GM21717 (cell line): ENCODE results near the gene DNAAF5.
"Not testable (repeated sequence)": the region's sequence is repeated elsewhere in the genome, so short reads cannot be mapped to it uniquely, and the experiment has no call there.

Experiments
- ATAC-seq: cut with Tn5 transposase; IDR thresholded peaks from one replicate; pipeline ENCODE4 v1.9.1; 2021; ENCODE audit warnings: mild to moderate bottlenecking, moderate library complexity; ENCODE audit not compliant: unreplicated experiment

The DNAAF5 gene

DNA sequence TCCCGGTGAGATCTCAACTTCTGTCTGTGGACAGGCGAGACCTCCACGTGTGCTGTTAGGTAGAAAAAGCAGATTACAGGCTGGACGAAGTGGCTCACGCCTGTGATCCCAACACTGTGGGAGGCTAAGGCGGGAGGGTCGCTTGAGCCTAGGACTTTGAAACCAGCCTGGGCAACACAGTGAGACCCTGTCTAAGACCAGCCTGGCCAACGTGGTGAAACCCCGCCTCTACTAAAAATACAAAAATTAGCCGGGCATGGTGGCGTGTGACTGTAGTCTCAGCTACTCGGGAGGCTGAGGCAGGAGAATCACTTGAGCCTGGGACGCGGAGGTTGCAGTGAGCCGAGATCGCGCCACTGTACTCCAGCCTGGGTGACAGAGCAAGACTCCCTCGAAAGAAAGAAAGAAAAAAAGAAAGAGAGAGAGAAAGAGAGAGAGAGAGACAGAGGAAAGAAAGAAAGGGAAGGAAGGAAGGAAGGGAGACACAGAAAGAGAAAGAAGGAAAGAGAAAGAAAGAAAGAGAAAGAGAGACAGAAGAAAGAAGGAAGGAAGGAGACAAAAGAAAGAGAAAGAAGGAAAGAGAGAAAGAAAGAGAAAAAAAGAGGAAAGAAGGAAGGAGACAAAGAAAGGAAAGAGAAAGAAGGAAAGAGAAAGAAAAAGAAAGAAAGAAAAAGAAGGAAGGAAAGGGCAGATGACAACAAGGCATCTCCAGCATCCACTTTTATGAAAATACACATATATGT is 76.2 kb downstream of the DNAAF5 start:
- no peak for ATAC-seq

DNA sequence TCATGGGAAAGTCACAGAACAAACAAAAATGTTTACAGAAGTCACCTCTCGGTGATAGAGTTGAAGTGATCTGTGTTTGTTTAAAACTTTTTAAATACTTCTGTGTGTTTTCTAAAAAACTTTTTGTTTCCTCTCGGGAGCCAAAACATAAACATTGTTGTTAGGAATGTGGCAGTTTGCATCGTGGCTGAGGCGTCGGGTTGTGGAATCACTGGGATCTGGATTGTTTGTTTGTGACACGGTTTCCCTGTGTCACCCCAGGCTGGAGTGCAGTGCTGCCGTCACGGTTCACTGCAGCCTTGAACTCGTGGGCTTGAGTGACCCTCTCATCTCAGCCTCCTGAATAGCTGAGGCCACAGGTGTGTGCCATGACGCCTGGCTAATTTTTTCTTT is 76.7 kb downstream of the DNAAF5 start:
- ATAC-seq: no peak

DNA sequence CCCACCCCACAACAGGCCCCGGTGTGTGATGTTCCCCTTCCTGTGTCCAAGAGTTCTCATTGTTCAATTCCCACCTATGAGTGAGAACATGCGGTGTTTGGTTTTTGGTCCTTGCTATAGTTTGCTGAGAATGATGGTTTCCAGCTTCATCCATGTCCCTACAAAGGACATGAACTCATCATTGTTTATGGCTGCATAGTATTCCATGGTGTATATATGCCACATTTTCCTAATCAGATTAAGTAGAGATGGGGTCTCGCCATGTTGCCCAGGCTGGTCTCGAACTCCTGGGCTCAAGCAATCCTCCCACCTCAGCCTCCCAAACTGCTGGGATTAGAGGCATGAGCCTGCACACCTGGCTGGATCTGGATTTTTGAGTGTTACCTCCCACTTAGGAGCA is 77.3 kb downstream of the DNAAF5 start:
- not testable (repeated sequence) for ATAC-seq

DNA sequence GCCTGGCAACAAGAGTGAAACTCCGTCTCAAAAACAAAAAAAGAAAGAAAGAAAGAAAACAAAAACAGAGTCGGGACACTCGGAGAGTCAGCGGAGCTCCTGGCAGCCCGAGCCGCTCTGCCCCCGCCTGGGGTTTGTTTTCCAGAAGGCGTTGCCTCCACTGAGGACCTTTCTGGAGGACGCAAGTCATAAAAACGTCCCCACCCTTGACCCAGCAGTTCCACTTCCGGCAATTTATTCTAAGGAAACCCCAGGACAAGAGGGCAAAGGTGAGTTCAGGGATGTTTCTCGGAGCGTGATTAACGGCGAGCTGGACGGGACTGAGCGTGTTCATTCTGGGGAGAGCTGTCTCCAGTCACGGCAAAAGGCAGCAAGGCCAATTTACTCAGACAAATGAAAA is 78.8 kb downstream of the DNAAF5 start:
- no peak for ATAC-seq

DNA sequence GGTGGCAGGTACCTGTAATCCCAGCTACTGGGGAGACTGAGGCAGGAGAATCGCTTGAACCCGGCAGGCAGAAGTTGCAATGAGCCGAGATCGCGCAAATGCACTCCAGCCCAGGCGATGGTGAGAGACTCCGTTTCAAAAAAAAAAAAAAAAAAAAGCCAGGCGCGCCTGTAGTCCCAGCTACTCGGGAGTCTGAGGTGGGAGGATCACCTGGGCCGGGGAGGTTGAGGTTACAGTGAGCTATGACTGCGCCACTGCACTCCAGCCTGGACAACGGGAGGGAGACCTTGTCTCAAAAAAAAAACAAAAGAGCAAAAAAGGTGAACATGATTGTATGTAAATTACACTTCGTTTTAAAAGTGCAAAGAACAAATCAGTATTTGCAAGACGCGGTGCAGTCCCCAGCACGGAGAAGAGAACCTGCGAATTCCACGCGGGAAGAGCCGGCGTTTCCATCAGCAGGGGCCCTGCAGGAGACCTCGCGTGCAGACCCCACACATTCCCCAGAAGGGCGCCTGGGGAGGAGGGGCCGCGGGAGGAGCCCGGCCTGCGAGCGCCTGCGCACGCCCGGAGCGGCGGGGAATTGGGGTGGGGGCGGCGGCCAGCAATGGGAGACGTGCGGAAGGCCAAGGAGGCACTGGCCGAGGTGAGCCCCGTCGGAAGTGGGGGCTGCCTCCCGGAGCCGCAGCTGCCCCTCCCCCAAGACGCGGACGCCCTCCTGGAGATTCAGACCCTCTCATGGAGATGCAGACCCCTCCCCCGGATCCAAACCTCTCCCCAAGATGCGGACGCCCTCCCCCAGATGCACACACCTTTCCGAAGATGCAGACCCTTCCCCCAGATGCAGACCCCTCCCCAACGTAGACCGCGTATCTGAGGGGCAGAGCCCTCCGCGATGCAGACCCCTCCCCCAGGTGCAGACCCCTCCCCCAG is 89.1 kb downstream of the DNAAF5 start:
- ATAC-seq: no peak

DNA sequence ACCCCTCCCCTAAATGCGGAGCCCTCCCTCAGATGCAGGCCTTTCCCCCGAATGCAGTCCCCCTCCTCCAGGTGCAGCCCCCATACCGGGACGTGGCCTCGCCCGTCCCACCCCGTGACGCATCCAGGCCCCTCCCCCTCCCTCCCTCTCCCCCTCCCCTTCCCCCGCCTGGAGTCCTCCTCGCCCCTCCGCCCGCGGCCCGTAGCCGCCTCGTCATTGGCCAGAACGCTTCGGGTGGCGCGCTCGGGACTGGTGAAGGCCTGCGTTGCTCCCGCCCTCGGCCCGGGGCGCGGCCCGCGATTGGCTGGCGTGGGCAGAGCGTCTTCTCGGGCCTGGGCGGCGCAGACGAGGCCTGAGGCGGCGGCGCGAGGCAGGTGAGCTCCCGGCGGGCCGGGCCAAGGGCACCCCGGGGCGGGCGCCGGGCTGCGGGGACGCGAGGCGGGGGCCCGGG is 89.8 kb downstream of the DNAAF5 start:
- ATAC-seq: peak; percentile 87

- ATAC-seq: peak; percentile 19
These were observed 90.5 kb downstream of the DNAAF5 start for GRCh38 chr7:816751-817671.

- ATAC-seq: no peak
These were observed 91.7 kb downstream of the DNAAF5 start for GRCh38 chr7:818031-818699.

- ATAC-seq: no peak
These were observed 93.8 kb downstream of the DNAAF5 start for GRCh38 chr7:820341-820740.

DNA sequence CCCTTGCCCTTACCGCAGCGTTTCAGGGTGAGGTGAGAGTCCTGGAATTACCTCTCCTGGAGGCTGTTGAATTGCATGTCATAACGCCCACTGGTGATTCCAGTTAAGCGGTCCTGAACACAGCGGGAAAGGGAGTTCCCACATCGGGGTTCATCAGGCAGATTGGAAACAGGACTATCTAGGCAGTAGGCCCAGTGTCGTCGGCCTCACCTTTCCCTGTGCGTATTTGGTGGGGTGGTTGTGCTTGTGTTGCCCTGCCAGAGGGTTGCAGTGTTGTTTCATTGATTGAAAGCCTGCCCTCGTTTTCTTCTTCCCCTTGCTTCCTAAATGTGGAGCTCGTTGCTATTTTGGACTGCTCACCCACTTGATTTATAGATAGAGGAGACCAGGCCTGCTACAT is 95.2 kb downstream of the DNAAF5 start:
- no peak for ATAC-seq

DNA sequence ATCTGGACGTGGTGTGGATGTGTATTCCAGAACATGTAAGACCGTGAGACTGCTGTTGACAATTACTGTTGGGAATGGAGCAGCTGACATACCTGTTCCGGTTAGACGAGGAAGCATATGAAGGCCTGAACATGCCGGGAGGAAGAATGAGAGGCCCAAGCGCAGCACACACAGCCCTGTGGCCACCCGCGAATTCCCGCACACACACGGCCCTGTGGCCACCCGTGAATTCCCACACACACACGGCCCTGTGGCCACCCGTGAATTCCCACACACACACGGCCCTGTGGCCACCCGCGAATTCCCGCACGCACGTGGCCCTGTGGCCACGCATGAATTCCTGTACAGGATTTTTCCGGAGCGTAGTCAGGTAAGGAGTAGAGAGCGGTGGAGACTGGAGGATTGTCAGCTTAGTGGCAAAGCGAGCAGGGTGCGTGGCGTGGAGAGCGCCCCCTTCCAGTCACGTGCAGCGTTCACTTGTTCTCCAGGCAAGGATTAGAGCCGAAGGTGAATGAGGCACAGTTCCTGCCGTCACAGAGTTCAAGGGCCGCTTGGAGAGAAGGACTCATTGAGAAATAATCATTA is 96.3 kb downstream of the DNAAF5 start:
- no peak for ATAC-seq

GRCh38 chr7:823649-824048 is 97.2 kb downstream of the DNAAF5 start:
- ATAC-seq: no peak

DNA sequence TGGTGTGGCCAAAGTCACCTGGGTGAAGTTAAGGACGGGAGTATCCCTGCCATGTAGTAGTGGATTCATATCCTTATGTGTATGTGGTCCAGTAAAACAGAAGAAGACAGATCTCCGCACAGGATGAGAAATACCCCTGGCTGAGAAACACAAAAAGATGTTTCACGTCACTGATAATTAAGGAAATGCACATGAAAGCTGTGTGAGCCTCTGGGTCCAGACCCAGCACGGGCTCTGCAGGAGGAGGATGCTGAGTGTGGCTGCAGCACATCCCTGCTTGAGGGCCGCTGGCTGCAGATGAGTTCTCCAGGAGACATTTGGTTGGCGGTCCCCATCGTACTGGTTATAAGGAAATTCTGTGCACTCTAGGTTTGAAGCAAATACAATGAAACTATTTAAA is 97.6 kb downstream of the DNAAF5 start:
- ATAC-seq: no peak

DNA sequence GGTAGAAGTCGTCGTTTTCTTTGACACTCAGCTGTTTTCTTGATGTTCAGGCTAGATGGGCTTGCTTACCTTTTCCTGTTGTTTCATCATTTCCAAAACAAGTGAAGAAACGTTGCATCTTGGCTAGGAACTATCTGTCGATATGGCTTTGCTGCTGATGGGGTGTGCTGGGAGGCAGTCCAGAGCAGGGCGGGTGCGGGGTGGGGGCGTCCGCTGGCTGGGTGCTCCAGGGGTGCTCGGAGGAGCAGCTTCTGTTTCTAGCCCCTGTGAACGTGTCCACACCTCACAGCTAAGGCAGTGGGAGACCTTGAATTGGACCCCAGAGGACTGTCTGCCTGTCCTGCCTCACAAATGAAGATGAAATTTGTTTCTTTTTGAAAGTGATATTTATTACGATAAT is 98.2 kb downstream of the DNAAF5 start:
- no peak for ATAC-seq

DNA sequence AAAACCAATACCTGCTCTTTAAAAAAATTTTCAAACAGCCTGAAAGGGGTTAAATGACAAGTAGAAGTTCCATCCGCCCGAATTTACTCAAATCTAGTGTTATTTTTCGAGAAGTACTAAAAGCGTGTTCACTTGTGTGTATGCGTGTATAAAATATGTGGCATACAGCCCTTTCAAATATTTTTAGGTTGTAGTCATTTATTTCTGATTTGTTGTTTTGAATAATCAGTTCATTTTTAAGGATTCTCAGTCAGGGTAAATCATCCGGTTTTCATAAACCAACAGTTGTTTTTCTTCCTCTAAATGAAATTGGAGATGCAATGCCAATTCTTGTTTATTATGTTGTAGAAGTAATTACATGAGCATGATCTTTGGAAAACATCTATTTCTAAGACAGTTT is 98.9 kb downstream of the DNAAF5 start:
- no peak for ATAC-seq

GRCh38 chr7:826230-826917 is 99.9 kb downstream of the DNAAF5 start:
- ATAC-seq: no peak

GRCh38 chr7:828793-829561 is 102.5 kb downstream of the DNAAF5 start:
- no peak for ATAC-seq

- no peak for ATAC-seq
These were observed 103.6 kb downstream of the DNAAF5 start for GRCh38 chr7:830069-830468.
